SH-SY5Y (cell line): ENCODE measurements around the gene ADAMTS2.

Source experiments
- GATA2 ChIP-seq: IDR thresholded peaks from 2 replicates; pipeline ENCODE4 v1.6.1; 2011; ENCODE audit warnings: mild to moderate bottlenecking, low read depth, low read length
- GATA3 ChIP-seq: IDR thresholded peaks from 2 replicates; pipeline ENCODE4 v1.6.1; 2011; ENCODE audit warnings: low read depth, mild to moderate bottlenecking, low read length, moderate library complexity

Gene ADAMTS2

GRCh38 chr5:179204572-179204971 is 140.7 kb downstream of the ADAMTS2 start:
- TF ChIP-seq GATA2 (no peak), GATA3 (no peak)

- TF ChIP-seq GATA2 (no peak), GATA3 (no peak)
Measured at GRCh38 chr5:179203248-179203647, 142.0 kb downstream of the ADAMTS2 start.

- TF ChIP-seq GATA3, result no peak
- no peak for TF ChIP-seq GATA2
Measured at GRCh38 chr5:179201986-179202385, 143.3 kb downstream of the ADAMTS2 start.

- TF ChIP-seq GATA3, result no peak
- no peak for TF ChIP-seq GATA2
Measured at GRCh38 chr5:179199246-179199645, 146.0 kb downstream of the ADAMTS2 start.

GRCh38 chr5:179198825-179199224 is 146.4 kb downstream of the ADAMTS2 start:
- no peak for TF ChIP-seq GATA2
- TF ChIP-seq GATA3, result no peak

GRCh38 chr5:179196405-179197079 is 148.7 kb downstream of the ADAMTS2 start:
- no peak for TF ChIP-seq GATA2
- TF ChIP-seq GATA3, result no peak

- no peak for TF ChIP-seq GATA2
- TF ChIP-seq GATA3, result no peak
Measured at GRCh38 chr5:179195561-179196404, 149.5 kb downstream of the ADAMTS2 start.

- no peak for TF ChIP-seq GATA3
- TF ChIP-seq GATA2, result no peak
Measured at GRCh38 chr5:179194941-179195381, 150.3 kb downstream of the ADAMTS2 start.

- TF ChIP-seq GATA2 (no peak), GATA3 (no peak)
Measured at GRCh38 chr5:179194201-179194910, 150.9 kb downstream of the ADAMTS2 start.

GRCh38 chr5:179193746-179194145 is 151.5 kb downstream of the ADAMTS2 start:
- TF ChIP-seq GATA3 (no peak), GATA2 (no peak)

GRCh38 chr5:179192891-179193470 is 152.3 kb downstream of the ADAMTS2 start:
- TF ChIP-seq GATA2, result no peak
- no peak for TF ChIP-seq GATA3

- TF ChIP-seq GATA2 (peak; percentile 89), GATA3 (no peak; the same call in 1 of the 2 replicates)
Measured at GRCh38 chr5:179192185-179192890, 152.9 kb downstream of the ADAMTS2 start.

- TF ChIP-seq GATA3, result no peak
- no peak for TF ChIP-seq GATA2
Measured at GRCh38 chr5:179191506-179192184, 153.6 kb downstream of the ADAMTS2 start.
